Ovary (tissue), 9 donors: ENCODE data around the gene SHISA7. TPM values are rescaled to one million over a fixed set of nuclear protein-coding genes. Genes with fewer than 3 reads are reported as not detected.

ENCODE experiments used
- DNase-seq, 5 donors: peaks; one replicate each; pipeline ENCODE4 v3.0.0-alpha.2; 2019 to 2020
- H3K27ac ChIP-seq, 2 donors: fragments of 200-600 bp; one replicate each; pipeline versions ENCODE4 v1.5.1 to v1.8.0; 2019 to 2022
- H3K27me3 ChIP-seq: fragments of 200-600 bp; one replicate; pipeline ENCODE4 v1.8.0; 2022
- H3K36me3 ChIP-seq: fragments of 200-600 bp; sonication (generic); one replicate; pipeline ENCODE4 v1.5.1; 2019
- H3K4me1 ChIP-seq: one replicate; pipeline ENCODE4 v1.8.1; 2013; ENCODE audit warnings: mild to moderate bottlenecking, moderate library complexity; ENCODE audit not compliant: insufficient read depth
- H3K4me3 ChIP-seq: fragments of 200-600 bp; sonication (generic); one replicate; pipeline ENCODE4 v1.5.1; 2017
- H3K9me3 ChIP-seq, 2 donors: fragments of 200-600 bp in 1 of 2; sonication (generic) in 1 of 2; one replicate each; pipeline versions ENCODE4 v1.5.1 to v1.8.1; 2013 to 2019; ENCODE audit warnings: mild to moderate bottlenecking in 1 of 2, moderate library complexity in 1 of 2
- EP300 ChIP-seq: sonication (generic); formaldehyde crosslinking; IDR thresholded peaks from one replicate; pipeline ENCODE4 v1.6.1; 2017; ENCODE audit warnings: antibody characterized with exemption
- POLR2A ChIP-seq: fragments of 450-650 bp; IDR thresholded peaks from one replicate; pipeline ENCODE4 v1.6.1; 2017; ENCODE audit warnings: antibody characterized with exemption, mild to moderate bottlenecking, moderate library complexity
- WGBS, 3 donors: extraction: QIAGEN DNeasy Blood & Tissue Kit in 1 of 3; methylation state at CpG; one replicate each; pipeline versions ENCODE4 v1.1.5 to v1.1.7; 2013 to 2017; 5-methylcytosine and 5-hydroxymethylcytosine counted together
- intact Hi-C, 4 donors: fragments of 100-400 bp; cut with DNase I; formaldehyde crosslinking; loops; one replicate each; pipeline versions ENCODE4 v1.11.0 to v1.15.1; 2022 to 2023
- polyA plus RNA-seq, 2 donors: library from polyadenylated mRNA; stranded (reverse); fragments of 200-250 nt in 1 of 2; fragments of 350-450 nt in 1 of 2; fragmentation: Illumina TruSeq in 1 of 2; extraction: RNeasy Lipid Tissue Mini Kit (QIAGEN cat#74804) in 1 of 2; gene quantifications; one replicate each; pipeline ENCODE4 v1.2.3, GENCODE V29; 2013 to 2014
- total RNA-seq, 7 donors: library from RNA; depleted of rRNA in 2 of 7; stranded (reverse); fragments of >200 nt in 2 of 7; fragmentation: NEBNext Ultra II Directional in 3 of 7; extraction: Animal tissue kit (Norgen Biotek cat#: 25700) in 3 of 7; gene quantifications; one replicate each; pipeline versions ENCODE4 v1.1.0 to v1.2.4, GENCODE V29; 2016 to 2023
- TF ChIP-seq, protein P1 (sequence below), 3 donors: fragments of 450-650 bp in 2 of 3; fragments of 200-600 bp in 1 of 3; IDR thresholded peaks; one replicate each; pipeline versions ENCODE4 v1.5.1 to v1.8.0; 2016 to 2022; ENCODE audit warnings: antibody characterized with exemption in 3 of 3, mild to moderate bottlenecking in 1 of 3
- donor health status: DM: no; HTN: no; CAD: no; lungs with moderate emphysema.
- donor health status: DM: no; HTN: no; CAD: no.
- donor health status: Bipolar disorder and iron deficiency.
- donor health status: DM: yes; HTN: yes; CAD: no.
- donor health status: DM: no; HTN: no; CAD: no.
- donor health status: DM: yes; HTN: yes; CAD: no.

SHISA7 gene
- total and polyA plus RNA-seq, 9 donors, result not detected

DNA sequence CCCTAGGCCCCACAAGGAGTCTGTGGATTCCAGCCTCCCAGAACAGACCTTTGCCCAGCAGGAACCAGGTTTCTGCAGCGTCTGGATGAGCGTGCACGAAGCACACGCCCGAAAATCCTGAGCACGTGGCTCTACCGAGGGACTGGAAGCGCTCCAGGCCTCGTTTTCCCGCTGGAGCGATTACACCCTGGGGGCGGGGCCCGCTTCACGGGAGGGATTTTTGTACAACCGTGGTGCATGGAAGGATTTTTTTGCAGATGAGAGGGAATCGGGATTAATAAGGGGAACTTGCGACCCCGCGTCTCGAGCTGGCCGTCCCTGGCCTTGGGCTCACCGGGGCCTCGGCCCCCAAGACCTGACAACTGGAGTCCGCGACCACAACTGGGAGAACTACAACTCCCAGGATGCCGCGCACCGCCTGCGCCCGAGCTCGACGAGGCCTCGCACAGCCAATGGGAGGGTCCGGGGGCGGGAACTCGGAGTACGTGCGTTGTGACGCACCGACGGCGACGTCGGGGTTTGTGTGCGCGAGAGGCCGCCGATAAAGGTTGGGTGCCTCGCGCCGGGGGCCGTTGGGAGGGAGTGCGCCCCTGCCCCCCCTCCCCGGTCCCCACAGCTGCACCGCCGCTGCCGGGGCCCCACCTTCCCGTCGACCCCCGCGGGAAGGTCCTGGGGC, 33.1 kb upstream of the SHISA7 start, which contains the start of gene ZNF628:
Gene ZNF628, plus strand, starts transcription at position 518 of the 676 bp plus-strand sequence. CDS start 3,294 bp downstream, outside the sequence.
- intact Hi-C loops, result no loop called here
- TF ChIP-seq, protein P1, sequence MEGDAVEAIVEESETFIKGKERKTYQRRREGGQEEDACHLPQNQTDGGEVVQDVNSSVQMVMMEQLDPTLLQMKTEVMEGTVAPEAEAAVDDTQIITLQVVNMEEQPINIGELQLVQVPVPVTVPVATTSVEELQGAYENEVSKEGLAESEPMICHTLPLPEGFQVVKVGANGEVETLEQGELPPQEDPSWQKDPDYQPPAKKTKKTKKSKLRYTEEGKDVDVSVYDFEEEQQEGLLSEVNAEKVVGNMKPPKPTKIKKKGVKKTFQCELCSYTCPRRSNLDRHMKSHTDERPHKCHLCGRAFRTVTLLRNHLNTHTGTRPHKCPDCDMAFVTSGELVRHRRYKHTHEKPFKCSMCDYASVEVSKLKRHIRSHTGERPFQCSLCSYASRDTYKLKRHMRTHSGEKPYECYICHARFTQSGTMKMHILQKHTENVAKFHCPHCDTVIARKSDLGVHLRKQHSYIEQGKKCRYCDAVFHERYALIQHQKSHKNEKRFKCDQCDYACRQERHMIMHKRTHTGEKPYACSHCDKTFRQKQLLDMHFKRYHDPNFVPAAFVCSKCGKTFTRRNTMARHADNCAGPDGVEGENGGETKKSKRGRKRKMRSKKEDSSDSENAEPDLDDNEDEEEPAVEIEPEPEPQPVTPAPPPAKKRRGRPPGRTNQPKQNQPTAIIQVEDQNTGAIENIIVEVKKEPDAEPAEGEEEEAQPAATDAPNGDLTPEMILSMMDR (IDR thresholded peaks at IDR 0.05), result no peak
- TF ChIP-seq EP300 (no peak), POLR2A (peak; percentile 69)

DNA sequence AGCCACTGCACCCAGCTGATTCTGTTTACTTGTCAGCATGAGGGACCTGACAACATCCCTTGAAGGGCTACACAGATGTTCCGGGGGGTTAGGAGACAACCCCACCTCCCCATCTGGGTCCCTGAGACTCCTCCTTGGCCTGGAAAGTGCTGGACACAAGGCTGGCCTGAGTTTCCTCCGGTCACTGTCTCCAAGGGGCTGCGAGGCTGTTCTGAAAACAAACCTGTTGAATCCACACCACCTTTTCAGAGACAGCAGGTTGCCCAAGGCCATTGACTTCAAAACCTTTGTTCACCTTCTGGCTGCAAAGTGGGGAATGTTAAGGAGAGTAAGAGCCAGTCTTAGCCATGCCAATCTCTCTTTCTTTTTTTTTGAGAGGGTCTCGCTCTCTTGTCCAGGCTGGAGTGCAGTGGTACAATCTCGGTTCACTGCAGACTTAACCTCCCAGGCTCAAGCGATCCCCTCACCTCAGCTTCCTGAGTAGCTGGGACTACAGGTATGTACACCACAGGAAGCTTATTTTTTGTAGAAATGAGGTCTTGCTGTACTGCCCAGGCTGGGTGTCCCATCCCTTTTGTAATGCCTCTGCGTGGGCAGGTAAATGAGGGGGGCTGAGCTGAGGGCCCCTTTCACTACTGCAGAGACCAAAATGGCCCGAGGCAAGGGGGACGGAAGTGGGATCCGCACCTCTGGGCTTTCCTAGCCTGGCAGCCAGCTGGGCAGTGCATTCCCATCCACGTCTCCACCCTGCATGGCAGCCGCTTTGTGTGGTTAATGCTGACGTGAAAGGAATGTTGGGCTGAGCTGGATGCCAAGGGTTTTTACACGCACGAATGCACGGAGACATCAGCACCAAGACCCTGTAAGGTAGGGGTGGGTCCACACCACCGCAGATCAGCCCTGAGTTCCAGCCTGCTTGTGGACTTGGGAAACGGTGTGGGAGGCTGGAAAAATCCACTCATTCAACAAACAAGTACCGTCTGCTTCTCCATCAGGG, 31.5 kb upstream of the SHISA7 start:
- Histone ChIP-seq H3K4me1 (peaks cover 6% of the 10 kb centered on the region), H3K36me3 (no peaks in the 10 kb centered on the region), H3K27ac (no peak overlapping the region), H3K4me3 (no peak overlapping the region), H3K9me3 (no peaks in the 10 kb centered on the region), H3K27me3 (no peaks in the 10 kb centered on the region)
- no peak for DNase-seq
- intact Hi-C loops, result no loop called here
- TF ChIP-seq POLR2A (no peak), EP300 (no peak)
- TF ChIP-seq, protein P1 (IDR thresholded peaks at IDR 0.05), result no peak
- 86 to 88% (median 87%) methylated on average over 18 to 19 of the region's 19 CpGs for WGBS, 3 donors

More for the DNA sequence above, 33.1 kb upstream of the SHISA7 start, which contains the start of gene ZNF628:
- 0 to 1% (median 0%) methylated on average over 24 to 61 of the region's 61 CpGs for WGBS, 3 donors
- Histone ChIP-seq H3K27me3 (no peaks in the 10 kb centered on the region), H3K4me3 (peak within 1 kb of the TSS; percentile 75), H3K9me3 (no peaks in the 10 kb centered on the region), H3K27ac (peak within 1 kb of the TSS; percentile 92 to 98), H3K4me1 (peaks cover 6% of the 10 kb centered on the region), H3K36me3 (no peaks in the 10 kb centered on the region)
- peak; percentile 99 for DNase-seq

DNA sequence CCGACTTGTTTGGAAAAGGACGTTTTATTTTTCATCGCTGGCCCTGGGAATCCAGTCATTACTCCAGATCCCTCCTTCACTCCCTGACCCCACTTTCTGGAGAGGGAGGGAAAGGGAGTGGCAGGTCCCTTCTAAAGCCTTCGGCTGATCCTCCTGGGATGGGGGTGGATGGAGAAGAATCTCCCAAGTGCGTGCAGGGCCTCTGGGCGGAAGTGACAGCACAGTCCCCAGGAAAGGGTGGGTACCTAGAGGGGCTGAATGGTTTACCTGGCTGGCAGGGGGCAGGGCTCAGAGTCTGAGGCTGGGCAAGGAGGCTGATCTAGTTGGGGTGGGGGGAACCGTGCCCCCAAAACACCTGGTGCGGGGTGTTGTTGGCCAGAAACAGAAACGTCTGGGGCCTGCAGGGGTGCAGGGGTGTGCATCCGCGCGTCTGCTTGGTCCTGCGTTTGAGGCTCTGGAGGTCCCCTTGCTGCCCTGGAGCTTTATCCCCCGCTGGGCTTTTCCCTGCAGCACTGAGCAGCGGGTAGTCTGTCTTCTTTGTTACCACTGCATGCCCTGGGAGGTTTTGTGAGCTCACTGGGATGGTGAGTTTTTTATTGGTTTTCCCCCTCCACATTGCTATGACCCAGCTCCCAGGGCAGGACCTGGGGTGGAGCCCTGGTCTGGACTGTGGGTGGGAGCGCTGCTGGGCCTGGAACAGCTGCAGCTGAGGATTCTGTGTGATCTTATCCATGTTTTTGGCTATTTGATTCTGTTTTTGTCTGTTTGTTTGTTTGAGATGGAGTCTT, 30.3 kb upstream of the SHISA7 start:
- TF ChIP-seq POLR2A (no peak), EP300 (no peak)
- TF ChIP-seq, protein P1 (IDR thresholded peaks at IDR 0.05), result no peak
- no peaks in the 10 kb centered on the region for H3K27me3 ChIP-seq
- 49 to 64% (median 58%) methylated on average over 16 of the region's 16 CpGs for WGBS, 3 donors
- H3K4me3 ChIP-seq, result no peak overlapping the region
- intact Hi-C loops, result no loop called here
- no peak for DNase-seq
- no peaks in the 10 kb centered on the region for H3K36me3 ChIP-seq
- H3K4me1 ChIP-seq, result peaks cover 6% of the 10 kb centered on the region
- H3K9me3 ChIP-seq, result no peaks in the 10 kb centered on the region
- no peak overlapping the region for H3K27ac ChIP-seq

DNA sequence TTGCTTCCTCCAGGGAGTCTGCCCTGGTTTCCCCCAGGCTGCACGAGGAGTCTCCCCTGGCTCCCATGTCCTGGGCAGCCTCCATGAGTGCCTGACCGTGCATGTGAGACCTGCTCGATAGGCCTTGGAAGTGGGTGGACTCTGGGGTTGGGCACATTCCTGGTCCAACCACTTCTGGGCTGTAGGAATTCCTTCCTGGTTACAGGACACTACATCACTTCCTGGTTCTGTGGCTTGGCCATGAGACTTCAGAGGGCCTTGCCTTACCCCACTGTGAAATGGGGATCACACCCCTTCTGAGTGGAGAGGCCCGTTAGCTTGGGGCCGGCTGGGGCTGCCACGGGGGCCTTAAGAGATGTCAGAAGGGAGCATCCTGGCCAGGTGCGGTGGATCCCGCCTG, 29.4 kb upstream of the SHISA7 start:
- Histone ChIP-seq H3K27ac (no peak overlapping the region), H3K4me1 (peaks cover 5% of the 10 kb centered on the region), H3K9me3 (no peaks in the 10 kb centered on the region), H3K4me3 (no peak overlapping the region), H3K27me3 (no peaks in the 10 kb centered on the region), H3K36me3 (no peaks in the 10 kb centered on the region)
- no peak for DNase-seq
- WGBS, 3 donors, result 67 to 73% (median 67%) methylated on average over 8 of the region's 8 CpGs
- TF ChIP-seq EP300, result no peak
- TF ChIP-seq, protein P1 (IDR thresholded peaks at IDR 0.05), result no peak
- TF ChIP-seq POLR2A, result no peak
- intact Hi-C loops, result no loop called here
